ENCODE data around the gene IL2RA. TPM values are rescaled to one million over a fixed set of nuclear protein-coding genes. Genes with fewer than 3 reads are reported as not detected.

The IL2RA gene
- total and polyA plus RNA-seq, 9 of the 15 experiments (the other 6 are each of a cell fraction or from before 2014, with no cell fraction given): 0.95 TPM; not detected in 8

GRCh38 chr10:6045878-6046772, 16.0 kb downstream of the IL2RA start:
- Histone ChIP-seq H3K4me2 (ENCODE audit: insufficient read depth, low read length) (no peak overlapping the region), H3K4me1 (replicated peaks in 1 of 2; ENCODE audit: control insufficient read depth in 2 of 2, insufficient read depth in 2 of 2, low read length in 2 of 2) (peaks cover 2 to 10% of the 10 kb centered on the region in 2 experiments; a peak in 3 of 5 replicates), H3K27me3 (ENCODE audit: control insufficient read depth in 2 of 2, insufficient read depth in 2 of 2, low read length in 2 of 2) (peaks cover 15 to 23% of the 10 kb centered on the region in 2 experiments), H2AFZ (ENCODE audit: low read depth, low read length) (no peak overlapping the region), H3K9me3 (replicated peaks; ENCODE audit: control insufficient read depth, insufficient read depth, low read depth, low read length) (no peaks in the 10 kb centered on the region), H4K20me1 (replicated peaks; ENCODE audit: control insufficient read depth, insufficient read depth, low read length) (peaks cover 5% of the 10 kb centered on the region; the same call in 1 of the 2 replicates), H3K27ac (ENCODE audit: extremely low read depth, low read depth, low read length) (no peak overlapping the region), H3K9ac (ENCODE audit: insufficient read depth in 1 of 2, low read depth in 2 of 2, low read length in 2 of 2) (no peak overlapping the region), H3K4me3 (no peak overlapping the region), H3K36me3 (ENCODE audit: control insufficient read depth, insufficient read depth, low read length) (no peaks in the 10 kb centered on the region), H3K79me2 (ENCODE audit: control insufficient read depth, insufficient read depth, low read length) (no peaks in the 10 kb centered on the region), H3K9me1 (ENCODE audit: control insufficient read depth, insufficient read depth, low read length) (no peaks in the 10 kb centered on the region)
- POLR2A ChIA-PET: interaction anchor here (1.2 kb wide), 1 partner anchor 8 kb away, joined by 3 read pairs; no protein-coding TSS in a partner anchor
- WGBS (ENCODE audit: insufficient coverage, low coverage, missing lambda C conversion rate): 2% methylated on average over 9 of the region's 9 CpGs
- no peak for DNase-seq (ENCODE audit: extremely low read depth in 1 of 4, low spot score in 3 of 4)
- TF ChIP-seq GTF3C2 (IDR thresholded peaks at IDR 0.05; ENCODE audit: borderline replicate concordance, extremely low read depth, insufficient read length): no peak
- intact Hi-C loops (cut with micrococcal nuclease): no loop called here
- in situ Hi-C loops (cut with MboI): no loop called here
- FAIRE-seq: no peak
- no TSS peak for BruUV-seq (replicated peaks)
- no peak for ATAC-seq
- CTCF ChIA-PET (ENCODE audit: low intra/inter-chr PET ratio): no interaction called here
